ENCODE results near the gene PRND. TPM values are rescaled to one million over a fixed set of nuclear protein-coding genes. Genes with fewer than 3 reads are reported as not detected.

The PRND gene
- total RNA-seq, 1 experiment from 2014 or later = not detected

- Histone ChIP-seq H4K20me1 (ENCODE audit: low read length) (no peaks in the 10 kb centered on the region), H3K27me3 (ENCODE audit: low read length) (no peaks in the 10 kb centered on the region), H3K9me2 (replicated peaks; ENCODE audit: low read length) (no peaks in the 10 kb centered on the region), H2AFZ (ENCODE audit: low read length) (peak overlapping the region; percentile 69), H3K9me3 (ENCODE audit: low read length) (no peaks in the 10 kb centered on the region), H3K4me3 (ENCODE audit: low read length) (peak overlapping the region; percentile 46; the same call in 1 of the 2 replicates), H3F3A (ENCODE audit: low read length, unreplicated experiment) (no peaks in the 10 kb centered on the region), H3K4me1 (ENCODE audit: insufficient read depth, low read length) (no peaks in the 10 kb centered on the region), H3K36me3 (ENCODE audit: low read depth, low read length) (no peaks in the 10 kb centered on the region), H3K27ac (ENCODE audit: low read length) (no peak overlapping the region), H3K4me2 (ENCODE audit: low read length) (peak overlapping the region; percentile 73), H3K79me2 (ENCODE audit: low read length) (no peaks in the 10 kb centered on the region), H3K9ac (ENCODE audit: low read length) (no peak overlapping the region)
- BruUV-seq (replicated peaks) = no TSS peak
- peak; percentile 85 for DNase-seq
- ChIA-PET CTCF (interaction anchor here (0.5 to 2.7 kb wide), 3 partner anchors 107 to 773 kb away, joined by 3 to 17 read pairs (median 4); no protein-coding TSS in a partner anchor), POLR2A (ENCODE audit: unreplicated experiment) (interaction anchor here (0.6 kb wide), 1 partner anchor 107 kb away, joined by 4 read pairs; no protein-coding TSS in a partner anchor)
- ATAC-seq = peak; percentile 78
- TF ChIP-seq EZH2 (IDR thresholded peaks at IDR 0.05; ENCODE audit: low read length, unreplicated experiment) (no peak), EZH2phosphoT487 (IDR thresholded peaks at IDR 0.05; ENCODE audit: borderline replicate concordance, low read length) (no peak), CTCF (conservative IDR thresholded peaks at IDR 0.05; ENCODE audit: low read depth, low read length) (peak; percentile 95)
- intact Hi-C loops (cut with micrococcal nuclease) = loop anchor here (1.0 kb wide), 2 partner anchors 107 to 113 kb away; no protein-coding TSS in a partner anchor
These were observed 1.4 kb upstream of the PRND start for GRCh38 chr20:4720041-4720976.

GRCh38 chr20:4720977-4721349 is 746 bp upstream of the PRND start:
- Histone ChIP-seq H3K9ac (ENCODE audit: low read length) (no peak overlapping the region), H3K9me2 (replicated peaks; ENCODE audit: low read length) (no peaks in the 10 kb centered on the region), H3K79me2 (ENCODE audit: low read length) (no peaks in the 10 kb centered on the region), H4K20me1 (ENCODE audit: low read length) (no peaks in the 10 kb centered on the region), H3K4me2 (ENCODE audit: low read length) (peak overlapping the region; percentile 73), H2AFZ (ENCODE audit: low read length) (peak overlapping the region; percentile 69), H3K27ac (ENCODE audit: low read length) (no peak overlapping the region), H3K27me3 (ENCODE audit: low read length) (no peaks in the 10 kb centered on the region), H3K36me3 (ENCODE audit: low read depth, low read length) (no peaks in the 10 kb centered on the region), H3K4me3 (ENCODE audit: low read length) (peak overlapping the region; percentile 46; the same call in 1 of the 2 replicates), H3K9me3 (ENCODE audit: low read length) (no peaks in the 10 kb centered on the region), H3F3A (ENCODE audit: low read length, unreplicated experiment) (no peaks in the 10 kb centered on the region), H3K4me1 (ENCODE audit: insufficient read depth, low read length) (no peaks in the 10 kb centered on the region)
- ATAC-seq (peak; percentile 57), DNase-seq (no peak)
- no TSS peak for BruUV-seq (replicated peaks)
- intact Hi-C loops (cut with micrococcal nuclease) = loop anchor here (1.0 kb wide), 2 partner anchors 108 to 114 kb away; no protein-coding TSS in a partner anchor
- TF ChIP-seq EZH2phosphoT487 (IDR thresholded peaks at IDR 0.05; ENCODE audit: borderline replicate concordance, low read length) = no peak
- ChIA-PET POLR2A (ENCODE audit: unreplicated experiment) (no interaction called here), CTCF (interaction anchor here (1.3 to 2.7 kb wide), 2 partner anchors 107 to 113 kb away, joined by 4 to 17 read pairs; no protein-coding TSS in a partner anchor)

- H3F3A ChIP-seq (ENCODE audit: low read length, unreplicated experiment) = no peaks in the 10 kb centered on the region
- intact Hi-C loops (cut with micrococcal nuclease) = no loop called here
- CTCF ChIA-PET = interaction anchor here (0.6 to 1.0 kb wide), 2 partner anchors 109 to 279 kb away, joined by 3 to 5 read pairs; no protein-coding TSS in a partner anchor
- H3K9ac ChIP-seq (ENCODE audit: low read length) = no peak overlapping the region
- no peaks in the 10 kb centered on the region for H3K27me3 ChIP-seq (ENCODE audit: low read length)
- TF ChIP-seq EZH2 (IDR thresholded peaks at IDR 0.05; ENCODE audit: low read length, unreplicated experiment) (no peak), EZH2phosphoT487 (IDR thresholded peaks at IDR 0.05; ENCODE audit: borderline replicate concordance, low read length) (no peak), CTCF (conservative IDR thresholded peaks at IDR 0.05; ENCODE audit: low read depth, low read length) (no peak)
- H3K4me1 ChIP-seq (ENCODE audit: insufficient read depth, low read length) = no peaks in the 10 kb centered on the region; the same call in 1 of the 2 replicates
- ATAC-seq (no peak), DNase-seq (no peak)
- H3K27ac ChIP-seq (ENCODE audit: low read length) = no peak overlapping the region
- H2AFZ ChIP-seq (ENCODE audit: low read length) = no peak overlapping the region
- no peak overlapping the region for H3K4me3 ChIP-seq (ENCODE audit: low read length)
- no peaks in the 10 kb centered on the region for H3K79me2 ChIP-seq (ENCODE audit: low read length)
- POLR2A ChIA-PET (ENCODE audit: unreplicated experiment) = no interaction called here
- H4K20me1 ChIP-seq (ENCODE audit: low read length) = no peaks in the 10 kb centered on the region
- H3K36me3 ChIP-seq (ENCODE audit: low read depth, low read length) = no peaks in the 10 kb centered on the region
- H3K4me2 ChIP-seq (ENCODE audit: low read length) = no peak overlapping the region
- BruUV-seq (replicated peaks) = no TSS peak
- no peaks in the 10 kb centered on the region for H3K9me3 ChIP-seq (ENCODE audit: low read length)
- no peaks in the 10 kb centered on the region for H3K9me2 ChIP-seq (replicated peaks; ENCODE audit: low read length)
These were observed 862 bp downstream of the PRND start for GRCh38 chr20:4722571-4722970.

All from PC-3 (cell line).